Ovary (tissue), 9 donors: ENCODE data around the gene SPAAR. TPM values are rescaled to one million over a fixed set of nuclear protein-coding genes. Genes with fewer than 3 reads are reported as not detected.
"Not testable (repeated sequence)": the region's sequence is repeated elsewhere in the genome, so short reads cannot be mapped to it uniquely, and the experiment has no call there.

Source experiments
- DNase-seq, 5 donors: peaks; one replicate each; pipeline ENCODE4 v3.0.0-alpha.2; 2019 to 2020
- H3K27ac ChIP-seq, 2 donors: fragments of 200-600 bp; one replicate each; pipeline versions ENCODE4 v1.5.1 to v1.8.0; 2019 to 2022
- H3K27me3 ChIP-seq: fragments of 200-600 bp; one replicate; pipeline ENCODE4 v1.8.0; 2022
- H3K36me3 ChIP-seq: fragments of 200-600 bp; sonication (generic); one replicate; pipeline ENCODE4 v1.5.1; 2019
- H3K4me1 ChIP-seq: one replicate; pipeline ENCODE4 v1.8.1; 2013; ENCODE audit warnings: mild to moderate bottlenecking, moderate library complexity; ENCODE audit not compliant: insufficient read depth
- H3K4me3 ChIP-seq: fragments of 200-600 bp; sonication (generic); one replicate; pipeline ENCODE4 v1.5.1; 2017
- H3K9me3 ChIP-seq, 2 donors: fragments of 200-600 bp in 1 of 2; sonication (generic) in 1 of 2; one replicate each; pipeline versions ENCODE4 v1.5.1 to v1.8.1; 2013 to 2019; ENCODE audit warnings: mild to moderate bottlenecking in 1 of 2, moderate library complexity in 1 of 2
- EP300 ChIP-seq: sonication (generic); formaldehyde crosslinking; IDR thresholded peaks from one replicate; pipeline ENCODE4 v1.6.1; 2017; ENCODE audit warnings: antibody characterized with exemption
- POLR2A ChIP-seq: fragments of 450-650 bp; IDR thresholded peaks from one replicate; pipeline ENCODE4 v1.6.1; 2017; ENCODE audit warnings: antibody characterized with exemption, mild to moderate bottlenecking, moderate library complexity
- WGBS, 3 donors: extraction: QIAGEN DNeasy Blood & Tissue Kit in 1 of 3; methylation state at CpG; one replicate each; pipeline versions ENCODE4 v1.1.5 to v1.1.7; 2013 to 2017; 5-methylcytosine and 5-hydroxymethylcytosine counted together
- intact Hi-C, 4 donors: fragments of 100-400 bp; cut with DNase I; formaldehyde crosslinking; loops; one replicate each; pipeline versions ENCODE4 v1.11.0 to v1.15.1; 2022 to 2023
- polyA plus RNA-seq, 2 donors: library from polyadenylated mRNA; stranded (reverse); fragments of 200-250 nt in 1 of 2; fragments of 350-450 nt in 1 of 2; fragmentation: Illumina TruSeq in 1 of 2; extraction: RNeasy Lipid Tissue Mini Kit (QIAGEN cat#74804) in 1 of 2; gene quantifications; one replicate each; pipeline ENCODE4 v1.2.3, GENCODE V29; 2013 to 2014
- total RNA-seq, 7 donors: library from RNA; depleted of rRNA in 2 of 7; stranded (reverse); fragments of >200 nt in 2 of 7; fragmentation: NEBNext Ultra II Directional in 3 of 7; extraction: Animal tissue kit (Norgen Biotek cat#: 25700) in 3 of 7; gene quantifications; one replicate each; pipeline versions ENCODE4 v1.1.0 to v1.2.4, GENCODE V29; 2016 to 2023
- TF ChIP-seq, protein P1 (sequence below), 3 donors: fragments of 450-650 bp in 2 of 3; fragments of 200-600 bp in 1 of 3; IDR thresholded peaks; one replicate each; pipeline versions ENCODE4 v1.5.1 to v1.8.0; 2016 to 2022; ENCODE audit warnings: antibody characterized with exemption in 3 of 3, mild to moderate bottlenecking in 1 of 3
- donor health status: DM: no; HTN: no; CAD: no; lungs with moderate emphysema.
- donor health status: DM: no; HTN: no; CAD: no.
- donor health status: Bipolar disorder and iron deficiency.
- donor health status: DM: yes; HTN: yes; CAD: no.
- donor health status: DM: no; HTN: no; CAD: no.
- donor health status: DM: yes; HTN: yes; CAD: no.

Gene SPAAR
- total and polyA plus RNA-seq, 9 donors, result 0.33 to 5.4 (median 2.0) TPM

GRCh38 chr9:35882263-35882848 lies 26.9 kb upstream of the SPAAR start:
- Histone ChIP-seq H3K4me1 (no peaks in the 10 kb centered on the region), H3K27me3 (no peaks in the 10 kb centered on the region), H3K36me3 (no peaks in the 10 kb centered on the region), H3K27ac (no peak overlapping the region), H3K9me3 (no peaks in the 10 kb centered on the region), H3K4me3 (no peak overlapping the region)
- WGBS, 3 donors, result 3 to 7% (median 3%) methylated on average over 4 of the region's 4 CpGs
- TF ChIP-seq EP300, result no peak
- TF ChIP-seq, protein P1, sequence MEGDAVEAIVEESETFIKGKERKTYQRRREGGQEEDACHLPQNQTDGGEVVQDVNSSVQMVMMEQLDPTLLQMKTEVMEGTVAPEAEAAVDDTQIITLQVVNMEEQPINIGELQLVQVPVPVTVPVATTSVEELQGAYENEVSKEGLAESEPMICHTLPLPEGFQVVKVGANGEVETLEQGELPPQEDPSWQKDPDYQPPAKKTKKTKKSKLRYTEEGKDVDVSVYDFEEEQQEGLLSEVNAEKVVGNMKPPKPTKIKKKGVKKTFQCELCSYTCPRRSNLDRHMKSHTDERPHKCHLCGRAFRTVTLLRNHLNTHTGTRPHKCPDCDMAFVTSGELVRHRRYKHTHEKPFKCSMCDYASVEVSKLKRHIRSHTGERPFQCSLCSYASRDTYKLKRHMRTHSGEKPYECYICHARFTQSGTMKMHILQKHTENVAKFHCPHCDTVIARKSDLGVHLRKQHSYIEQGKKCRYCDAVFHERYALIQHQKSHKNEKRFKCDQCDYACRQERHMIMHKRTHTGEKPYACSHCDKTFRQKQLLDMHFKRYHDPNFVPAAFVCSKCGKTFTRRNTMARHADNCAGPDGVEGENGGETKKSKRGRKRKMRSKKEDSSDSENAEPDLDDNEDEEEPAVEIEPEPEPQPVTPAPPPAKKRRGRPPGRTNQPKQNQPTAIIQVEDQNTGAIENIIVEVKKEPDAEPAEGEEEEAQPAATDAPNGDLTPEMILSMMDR (IDR thresholded peaks at IDR 0.05), result peak; percentile 82 to 91 (median 85)
- peak; percentile 79 to 89 (median 87) for DNase-seq
- intact Hi-C loops, result loop anchor here in 3 of 4 donors (1.0 to 10.0 kb wide), 4 partner anchors 48 to 238 kb away; partner anchors contain the start of gene NPR2 (in 2 of the 3)

GRCh38 chr9:35882996-35883395 lies 26.3 kb upstream of the SPAAR start:
- intact Hi-C loops, result loop anchor here in 3 of 4 donors (1.0 to 10.0 kb wide), 4 partner anchors 48 to 238 kb away; partner anchors contain the start of gene NPR2 (in 2 of the 3)
- Histone ChIP-seq H3K9me3 (no peaks in the 10 kb centered on the region), H3K4me3 (no peak overlapping the region), H3K27me3 (no peaks in the 10 kb centered on the region), H3K4me1 (no peaks in the 10 kb centered on the region), H3K36me3 (no peaks in the 10 kb centered on the region), H3K27ac (no peak overlapping the region)
- DNase-seq, result no peak
- 46 to 53% (median 48%) methylated on average over 3 of the region's 3 CpGs for WGBS, 3 donors
- no peak for TF ChIP-seq EP300
- no peak for TF ChIP-seq POLR2A
- TF ChIP-seq, protein P1 (IDR thresholded peaks at IDR 0.05), result no peak

DNA sequence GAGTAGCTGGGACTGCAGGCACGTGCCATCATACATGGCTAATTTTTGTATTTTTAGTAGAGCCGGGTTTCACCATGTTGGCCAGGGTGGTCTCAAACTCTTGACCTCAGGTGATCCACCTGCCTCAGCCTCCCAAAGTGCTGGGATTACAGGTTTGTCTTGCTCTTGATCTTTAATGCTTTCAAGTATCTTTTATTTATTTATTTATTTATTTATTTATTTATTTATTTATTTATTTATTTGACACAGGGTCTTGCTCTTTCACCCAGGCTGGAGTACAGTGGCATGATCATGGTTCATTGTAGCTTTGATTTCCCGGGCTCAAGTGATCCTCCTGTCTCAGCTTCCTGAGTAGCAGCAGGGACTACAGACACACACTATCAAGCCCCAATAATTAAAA lies 24.4 kb upstream of the SPAAR start:
- H3K27me3 ChIP-seq, H3K9me3 ChIP-seq, H3K4me3 ChIP-seq, H3K27ac ChIP-seq, DNase-seq, H3K4me1 ChIP-seq, H3K36me3 ChIP-seq: not testable (repeated sequence)
- intact Hi-C loops, result loop anchor here (5.0 to 10.0 kb wide), 3 partner anchors 50 to 240 kb away; partner anchors contain the start of gene NPR2 (in 3 of the 4)
- WGBS, 3 donors, result 75 to 88% (median 79%) methylated on average over 3 of the region's 3 CpGs

GRCh38 chr9:35891646-35892045 lies 17.6 kb upstream of the SPAAR start:
- no peaks in the 10 kb centered on the region for H3K36me3 ChIP-seq
- H3K4me1 ChIP-seq, result no peaks in the 10 kb centered on the region
- 79 to 85% (median 82%) methylated on average over 3 of the region's 3 CpGs for WGBS, 3 donors
- no peaks in the 10 kb centered on the region for H3K9me3 ChIP-seq
- H3K4me3 ChIP-seq, result no peak overlapping the region
- H3K27me3 ChIP-seq, result no peaks in the 10 kb centered on the region
- TF ChIP-seq EP300 (no peak), POLR2A (no peak)
- TF ChIP-seq, protein P1 (IDR thresholded peaks at IDR 0.05), result no peak
- H3K27ac ChIP-seq, result no peak overlapping the region
- intact Hi-C loops, result loop anchor here in 1 of 4 donors (5.0 kb wide), 1 partner anchor 104 kb away; no protein-coding TSS in a partner anchor
- DNase-seq, result no peak

DNA sequence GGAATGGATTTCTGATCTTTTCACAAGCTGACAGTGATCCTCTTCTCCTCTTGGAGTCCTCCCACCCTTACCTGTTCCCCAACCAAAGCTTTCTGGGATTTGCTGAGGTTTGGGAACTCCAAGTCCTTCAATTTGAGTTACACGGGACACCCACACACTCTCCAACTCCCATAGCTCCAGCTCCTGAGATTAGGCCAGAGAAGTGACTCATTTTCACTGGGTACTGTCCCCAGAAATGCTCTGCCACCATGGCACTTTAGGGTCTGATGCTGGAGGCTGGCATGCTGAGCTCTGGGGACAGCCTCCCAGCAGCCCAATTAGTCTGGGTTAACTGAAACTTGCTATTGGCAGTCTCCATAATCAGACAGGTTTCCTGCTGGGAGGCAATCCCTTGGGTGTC lies 17.2 kb upstream of the SPAAR start:
- Histone ChIP-seq H3K36me3 (no peaks in the 10 kb centered on the region), H3K4me1 (no peaks in the 10 kb centered on the region), H3K27ac (no peak overlapping the region), H3K4me3 (no peak overlapping the region), H3K9me3 (no peaks in the 10 kb centered on the region), H3K27me3 (no peaks in the 10 kb centered on the region)
- intact Hi-C loops, result loop anchor here in 1 of 4 donors (5.0 kb wide), 1 partner anchor 105 kb away; no protein-coding TSS in a partner anchor
- DNase-seq, result no peak
- WGBS, 3 donors, result 68 to 74% (median 71%) methylated on average over 1 of the region's 1 CpG
- TF ChIP-seq POLR2A (no peak), EP300 (no peak)
- TF ChIP-seq, protein P1 (IDR thresholded peaks at IDR 0.05), result no peak
